Measurements from ENCODE around the gene RANBP10. TPM values are rescaled to one million over a fixed set of nuclear protein-coding genes. Genes with fewer than 3 reads are reported as not detected.

Gene RANBP10
- total and polyA plus RNA-seq, 9 of the 15 experiments (the other 6 are each of a cell fraction or from before 2014, with no cell fraction given) = 0.61 to 19.3 (median 5.9) TPM

DNA sequence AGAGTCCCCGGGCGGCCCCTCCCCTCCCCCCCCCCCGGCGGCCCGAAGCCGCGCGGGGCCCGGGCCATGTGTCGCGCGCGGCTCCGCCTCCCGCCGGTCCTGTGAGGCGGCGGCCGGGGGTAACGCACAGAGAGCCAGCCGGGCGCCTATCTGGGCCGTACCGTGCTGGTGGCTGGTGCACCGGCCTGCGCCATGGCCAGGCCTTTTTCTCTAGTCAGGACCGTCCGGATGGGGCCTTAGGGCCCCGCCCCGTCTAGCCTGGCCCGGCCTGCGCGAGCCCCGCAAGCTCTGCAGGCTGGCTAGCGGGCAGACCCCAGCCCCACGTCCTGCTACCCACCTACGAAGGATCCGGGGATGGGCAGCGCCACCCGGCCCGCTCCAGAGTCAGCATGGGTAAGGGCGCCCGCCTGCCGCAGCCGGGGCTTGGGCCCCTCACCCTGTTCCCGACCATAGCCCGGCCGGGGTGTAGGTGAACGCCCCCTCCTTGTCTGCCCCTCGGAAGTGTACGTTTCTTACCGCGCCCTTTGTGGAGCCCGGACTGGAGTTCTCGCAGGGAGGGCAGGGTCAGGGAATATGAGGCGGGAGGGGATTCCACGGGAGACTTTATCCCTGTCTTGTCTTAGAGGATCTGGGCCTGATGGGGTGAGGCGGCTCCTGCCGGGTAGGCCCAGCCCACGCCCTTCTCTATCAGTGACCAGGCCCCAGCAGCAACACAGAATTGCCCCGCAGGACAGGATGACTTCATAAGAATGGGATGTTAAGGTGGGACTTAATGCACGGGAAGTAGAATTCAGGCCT is 40.9 kb upstream of the RANBP10 start, which contains the start of gene CENPT (continued):
- TF ChIP-seq, protein P1, sequence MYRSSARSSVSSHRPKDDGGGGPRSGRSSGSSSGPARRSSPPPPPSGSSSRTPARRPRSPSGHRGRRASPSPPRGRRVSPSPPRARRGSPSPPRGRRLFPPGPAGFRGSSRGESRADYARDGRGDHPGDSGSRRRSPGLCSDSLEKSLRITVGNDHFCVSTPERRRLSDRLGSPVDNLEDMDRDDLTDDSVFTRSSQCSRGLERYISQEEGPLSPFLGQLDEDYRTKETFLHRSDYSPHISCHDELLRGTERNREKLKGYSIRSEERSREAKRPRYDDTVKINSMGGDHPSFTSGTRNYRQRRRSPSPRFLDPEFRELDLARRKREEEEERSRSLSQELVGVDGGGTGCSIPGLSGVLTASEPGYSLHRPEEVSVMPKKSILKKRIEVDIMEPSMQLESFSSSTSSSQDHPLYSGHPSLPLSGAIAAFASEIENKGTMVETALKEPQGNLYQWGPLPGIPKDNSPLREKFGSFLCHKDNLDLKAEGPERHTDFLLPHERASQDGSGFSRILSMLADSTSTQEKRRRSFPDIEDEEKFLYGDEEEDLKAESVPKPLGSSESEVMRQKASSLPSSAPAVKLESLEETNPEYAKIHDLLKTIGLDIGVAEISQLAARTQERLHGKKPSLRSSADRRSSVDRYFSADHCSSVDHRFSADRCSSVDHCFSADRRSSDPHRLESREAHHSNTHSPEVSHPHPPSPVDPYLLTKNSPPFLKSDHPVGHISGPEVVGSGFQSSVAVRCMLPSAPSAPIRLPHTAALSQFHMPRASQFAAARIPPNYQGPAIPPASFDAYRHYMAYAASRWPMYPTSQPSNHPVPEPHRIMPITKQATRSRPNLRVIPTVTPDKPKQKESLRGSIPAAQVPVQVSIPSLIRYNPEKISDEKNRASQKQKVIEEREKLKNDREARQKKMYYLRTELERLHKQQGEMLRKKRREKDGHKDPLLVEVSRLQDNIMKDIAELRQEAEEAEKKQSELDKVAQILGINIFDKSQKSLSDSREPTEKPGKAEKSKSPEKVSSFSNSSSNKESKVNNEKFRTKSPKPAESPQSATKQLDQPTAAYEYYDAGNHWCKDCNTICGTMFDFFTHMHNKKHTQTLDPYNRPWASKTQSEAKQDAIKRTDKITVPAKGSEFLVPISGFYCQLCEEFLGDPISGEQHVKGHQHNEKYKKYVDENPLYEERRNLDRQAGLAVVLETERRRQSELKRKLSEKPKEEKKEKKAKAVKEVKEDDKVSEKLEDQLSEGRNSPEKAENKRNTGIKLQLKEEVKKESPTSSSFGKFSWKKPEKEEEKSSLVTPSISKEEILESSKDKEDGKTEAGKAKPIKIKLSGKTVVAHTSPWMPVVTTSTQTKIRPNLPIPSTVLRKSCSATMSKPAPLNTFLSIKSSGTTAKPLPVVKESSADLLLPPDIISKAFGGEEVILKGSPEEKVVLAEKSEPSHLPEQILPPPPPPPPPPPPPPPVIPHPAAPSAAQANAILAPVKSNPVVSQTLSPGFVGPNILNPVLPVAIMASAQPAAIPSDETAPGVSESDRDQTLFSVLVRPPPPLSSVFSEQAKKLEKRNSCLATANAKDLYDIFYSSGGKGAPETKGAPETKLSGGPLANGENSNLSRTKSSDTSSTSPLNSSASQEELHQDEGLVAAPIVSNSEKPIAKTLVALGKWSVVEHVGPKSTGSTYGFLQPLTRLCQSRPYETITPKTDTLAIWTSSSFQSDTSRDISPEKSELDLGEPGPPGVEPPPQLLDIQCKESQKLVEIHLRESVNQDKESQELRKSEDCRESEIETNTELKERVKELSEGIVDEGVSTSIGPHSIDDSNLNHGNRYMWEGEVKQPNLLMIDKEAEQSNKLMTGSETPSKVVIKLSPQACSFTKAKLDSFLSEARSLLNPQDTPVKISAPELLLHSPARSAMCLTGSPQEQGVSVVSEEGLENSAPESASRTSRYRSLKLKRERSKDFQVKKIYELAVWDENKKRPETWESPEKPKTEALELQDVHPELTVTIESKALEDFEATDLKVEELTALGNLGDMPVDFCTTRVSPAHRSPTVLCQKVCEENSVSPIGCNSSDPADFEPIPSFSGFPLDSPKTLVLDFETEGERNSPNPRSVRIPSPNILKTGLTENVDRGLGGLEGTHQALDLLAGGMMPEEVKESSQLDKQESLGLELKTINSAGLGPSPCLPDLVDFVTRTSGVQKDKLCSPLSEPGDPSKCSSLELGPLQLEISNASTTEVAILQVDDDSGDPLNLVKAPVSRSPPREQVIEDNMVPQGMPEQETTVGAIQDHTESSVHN (IDR thresholded peaks at IDR 0.05; ENCODE audit: borderline replicate concordance in 1 of 2, low read depth in 1 of 2) = no peak
- TF ChIP-seq HDAC8 (tag; IDR thresholded peaks at IDR 0.05) = no peak
- TF ChIP-seq, protein P2, sequence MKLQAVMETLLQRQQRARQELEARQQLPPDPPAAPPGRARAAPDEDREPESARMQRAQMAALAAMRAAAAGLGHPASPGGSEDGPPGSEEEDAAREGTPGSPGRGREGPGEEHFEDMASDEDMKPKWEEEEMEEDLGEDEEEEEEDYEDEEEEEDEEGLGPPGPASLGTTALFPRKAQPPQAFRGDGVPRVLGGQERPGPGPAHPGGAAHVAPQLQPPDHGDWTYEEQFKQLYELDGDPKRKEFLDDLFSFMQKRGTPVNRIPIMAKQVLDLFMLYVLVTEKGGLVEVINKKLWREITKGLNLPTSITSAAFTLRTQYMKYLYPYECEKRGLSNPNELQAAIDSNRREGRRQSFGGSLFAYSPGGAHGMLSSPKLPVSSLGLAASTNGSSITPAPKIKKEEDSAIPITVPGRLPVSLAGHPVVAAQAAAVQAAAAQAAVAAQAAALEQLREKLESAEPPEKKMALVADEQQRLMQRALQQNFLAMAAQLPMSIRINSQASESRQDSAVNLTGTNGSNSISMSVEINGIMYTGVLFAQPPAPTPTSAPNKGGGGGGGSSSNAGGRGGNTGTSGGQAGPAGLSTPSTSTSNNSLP (IDR thresholded peaks at IDR 0.05; ENCODE audit: borderline replicate concordance, low read depth, low read length) = no peak
- no peak for TF ChIP-seq MBD2 (IDR thresholded peaks at IDR 0.05; ENCODE audit: borderline replicate concordance, low read depth)
- TF ChIP-seq VEZF1 (CRISPR knock-in tag; IDR thresholded peaks at IDR 0.05) = peak; percentile 91; the same call in 1 of the 2 replicates
- TF ChIP-seq ZNF785 (CRISPR knock-in tag; IDR thresholded peaks at IDR 0.05) = no peak
- TF ChIP-seq CHD1 (IDR thresholded peaks at IDR 0.05; ENCODE audit: low read length) = peak; percentile 25
- TF ChIP-seq, protein P3, sequence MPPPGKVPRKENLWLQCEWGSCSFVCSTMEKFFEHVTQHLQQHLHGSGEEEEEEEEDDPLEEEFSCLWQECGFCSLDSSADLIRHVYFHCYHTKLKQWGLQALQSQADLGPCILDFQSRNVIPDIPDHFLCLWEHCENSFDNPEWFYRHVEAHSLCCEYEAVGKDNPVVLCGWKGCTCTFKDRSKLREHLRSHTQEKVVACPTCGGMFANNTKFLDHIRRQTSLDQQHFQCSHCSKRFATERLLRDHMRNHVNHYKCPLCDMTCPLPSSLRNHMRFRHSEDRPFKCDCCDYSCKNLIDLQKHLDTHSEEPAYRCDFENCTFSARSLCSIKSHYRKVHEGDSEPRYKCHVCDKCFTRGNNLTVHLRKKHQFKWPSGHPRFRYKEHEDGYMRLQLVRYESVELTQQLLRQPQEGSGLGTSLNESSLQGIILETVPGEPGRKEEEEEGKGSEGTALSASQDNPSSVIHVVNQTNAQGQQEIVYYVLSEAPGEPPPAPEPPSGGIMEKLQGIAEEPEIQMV (tag; conservative IDR thresholded peaks at IDR 0.05; ENCODE audit: low read depth) = no peak
